Muscle layer of duodenum (tissue), 2 donors: Measurements from ENCODE around the gene GALR3.

Experiments
- H3K27ac ChIP-seq: one replicate; pipeline ENCODE4 v1.7.0; 2013; ENCODE audit warnings: mild to moderate bottlenecking, low read length
- H3K27me3 ChIP-seq: one replicate; pipeline ENCODE4 v1.7.0; 2013; ENCODE audit warnings: low read depth, mild to moderate bottlenecking, control low read depth, low read length
- H3K36me3 ChIP-seq, 2 donors: one replicate each; pipeline ENCODE4 v1.7.0; 2013; ENCODE audit warnings: low read length in 2 of 2, control low read depth in 1 of 2, mild to moderate bottlenecking in 1 of 2; ENCODE audit not compliant: insufficient read depth in 2 of 2, control insufficient read depth in 1 of 2
- H3K4me1 ChIP-seq, 2 donors: one replicate each; pipeline ENCODE4 v1.7.0; 2013; ENCODE audit warnings: low read length in 2 of 2, mild to moderate bottlenecking in 2 of 2, control low read depth in 1 of 2, moderate library complexity in 1 of 2; ENCODE audit not compliant: insufficient read depth in 2 of 2, control insufficient read depth in 1 of 2
- H3K4me3 ChIP-seq, 2 donors: one replicate each; pipeline ENCODE4 v1.7.0; 2013; ENCODE audit warnings: low read length in 2 of 2, low read depth in 1 of 2, mild to moderate bottlenecking in 1 of 2
- H3K9me3 ChIP-seq, 2 donors: one replicate each; pipeline ENCODE4 v1.7.0; 2013; ENCODE audit warnings: low read length in 2 of 2, control low read depth in 1 of 2, mild to moderate bottlenecking in 1 of 2; ENCODE audit not compliant: control insufficient read depth in 1 of 2
- donor health status: healthy.

GALR3 gene

GRCh38 chr22:37804352-37804880 is 18.8 kb upstream of the GALR3 start:
- Histone ChIP-seq H3K27me3 (no peaks in the 10 kb centered on the region), H3K4me3 (peak overlapping the region in 1 of 2 donors; percentile 66), H3K9me3 (no peaks in the 10 kb centered on the region), H3K27ac (no peak overlapping the region), H3K36me3 (no peaks in the 10 kb centered on the region), H3K4me1 (peaks cover 5 to 25% of the 10 kb centered on the region in 2 donors)

- Histone ChIP-seq H3K9me3 (no peaks in the 10 kb centered on the region), H3K36me3 (no peaks in the 10 kb centered on the region), H3K27ac (peak overlapping the region; percentile 85), H3K4me1 (peaks cover 5 to 25% of the 10 kb centered on the region in 2 donors), H3K4me3 (peak overlapping the region; percentile 77 to 89), H3K27me3 (no peaks in the 10 kb centered on the region)
Observed at GRCh38 chr22:37804881-37805809, 18.0 kb upstream of the GALR3 start.

GRCh38 chr22:37805810-37806277 is 17.3 kb upstream of the GALR3 start:
- Histone ChIP-seq H3K4me3 (peak overlapping the region; percentile 77 to 89), H3K9me3 (no peaks in the 10 kb centered on the region), H3K27ac (peak overlapping the region; percentile 85), H3K36me3 (no peaks in the 10 kb centered on the region), H3K4me1 (peaks cover 5 to 25% of the 10 kb centered on the region in 2 donors), H3K27me3 (no peaks in the 10 kb centered on the region)

GRCh38 chr22:37806409-37807333 is 16.5 kb upstream of the GALR3 start:
- H3K36me3 ChIP-seq, result no peaks in the 10 kb centered on the region
- peak overlapping the region; percentile 77 to 89 for H3K4me3 ChIP-seq
- H3K27ac ChIP-seq, result peak overlapping the region; percentile 85
- no peaks in the 10 kb centered on the region for H3K9me3 ChIP-seq
- no peaks in the 10 kb centered on the region for H3K27me3 ChIP-seq
- peaks cover 5 to 25% of the 10 kb centered on the region in 2 donors for H3K4me1 ChIP-seq

- peaks cover 5 to 18% of the 10 kb centered on the region in 2 donors for H3K4me1 ChIP-seq
Observed at GRCh38 chr22:37807410-37808293, 15.5 kb upstream of the GALR3 start, which contains the start of gene GCAT. Gene GCAT (plus strand): TSS chr22:37807934. CDS start chr22:37807968, 34 bp downstream.

GRCh38 chr22:37808294-37808657 is 14.9 kb upstream of the GALR3 start:
- Histone ChIP-seq H3K27ac (no peak overlapping the region), H3K4me1 (peaks cover 5 to 13% of the 10 kb centered on the region in 2 donors), H3K36me3 (no peaks in the 10 kb centered on the region), H3K27me3 (no peaks in the 10 kb centered on the region), H3K9me3 (no peaks in the 10 kb centered on the region), H3K4me3 (peak overlapping the region; percentile 77 to 89)

More at GRCh38 chr22:37807410-37808293, 15.5 kb upstream of the GALR3 start, which contains the start of gene GCAT:
- no peaks in the 10 kb centered on the region for H3K27me3 ChIP-seq
- peak within 1 kb of the TSS; percentile 85 for H3K27ac ChIP-seq
- peak within 1 kb of the TSS; percentile 77 to 89 for H3K4me3 ChIP-seq
- no peaks in the 10 kb centered on the region for H3K9me3 ChIP-seq
- no peaks in the 10 kb centered on the region for H3K36me3 ChIP-seq

GRCh38 chr22:37809672-37810333 is 13.4 kb upstream of the GALR3 start:
- no peak overlapping the region for H3K27ac ChIP-seq
- no peaks in the 10 kb centered on the region for H3K9me3 ChIP-seq
- peaks cover 5 to 13% of the 10 kb centered on the region in 2 donors for H3K4me1 ChIP-seq
- H3K27me3 ChIP-seq, result no peaks in the 10 kb centered on the region
- H3K4me3 ChIP-seq, result no peak overlapping the region
- no peaks in the 10 kb centered on the region for H3K36me3 ChIP-seq

- no peaks in the 10 kb centered on the region for H3K9me3 ChIP-seq
- no peak overlapping the region for H3K4me3 ChIP-seq
- H3K36me3 ChIP-seq, result no peaks in the 10 kb centered on the region
- H3K27me3 ChIP-seq, result no peaks in the 10 kb centered on the region
- peaks cover under 1 to 5% of the 10 kb centered on the region in 2 donors for H3K4me1 ChIP-seq
- no peak overlapping the region for H3K27ac ChIP-seq
Observed at GRCh38 chr22:37811867-37812266, 11.3 kb upstream of the GALR3 start.

GRCh38 chr22:37812869-37813678 is 10.1 kb upstream of the GALR3 start:
- H3K27me3 ChIP-seq, result no peaks in the 10 kb centered on the region
- H3K36me3 ChIP-seq, result no peaks in the 10 kb centered on the region
- no peaks in the 10 kb centered on the region for H3K9me3 ChIP-seq
- no peak overlapping the region for H3K4me3 ChIP-seq
- no peak overlapping the region for H3K27ac ChIP-seq
- H3K4me1 ChIP-seq, result peaks cover 5 to 8% of the 10 kb centered on the region in 2 donors
